Fibroblast of pulmonary artery (primary cell): Measurements from ENCODE around the gene PHEX.

Experiments
- DNase-seq: peaks from one replicate; pipeline ENCODE4 v3.0.0-alpha.2; 2010; ENCODE audit warnings: low read depth
- H3K4me3 ChIP-seq: replicated peaks from 2 replicates; pipeline ENCODE4 v1.5.1; 2011; ENCODE audit warnings: low read depth, mild to moderate bottlenecking, control low read depth, low read length, moderate library complexity
- TF ChIP-seq, protein P1 (sequence below): IDR thresholded peaks from 2 replicates; pipeline ENCODE4 v1.5.1; 2011; ENCODE audit warnings: mild to moderate bottlenecking, control low read depth, low read length, inconsistent platforms; ENCODE audit errors: missing control alignments

The PHEX gene

GRCh38 chrX:22056235-22056634 is 24.1 kb downstream of the PHEX start:
- TF ChIP-seq, protein P1, sequence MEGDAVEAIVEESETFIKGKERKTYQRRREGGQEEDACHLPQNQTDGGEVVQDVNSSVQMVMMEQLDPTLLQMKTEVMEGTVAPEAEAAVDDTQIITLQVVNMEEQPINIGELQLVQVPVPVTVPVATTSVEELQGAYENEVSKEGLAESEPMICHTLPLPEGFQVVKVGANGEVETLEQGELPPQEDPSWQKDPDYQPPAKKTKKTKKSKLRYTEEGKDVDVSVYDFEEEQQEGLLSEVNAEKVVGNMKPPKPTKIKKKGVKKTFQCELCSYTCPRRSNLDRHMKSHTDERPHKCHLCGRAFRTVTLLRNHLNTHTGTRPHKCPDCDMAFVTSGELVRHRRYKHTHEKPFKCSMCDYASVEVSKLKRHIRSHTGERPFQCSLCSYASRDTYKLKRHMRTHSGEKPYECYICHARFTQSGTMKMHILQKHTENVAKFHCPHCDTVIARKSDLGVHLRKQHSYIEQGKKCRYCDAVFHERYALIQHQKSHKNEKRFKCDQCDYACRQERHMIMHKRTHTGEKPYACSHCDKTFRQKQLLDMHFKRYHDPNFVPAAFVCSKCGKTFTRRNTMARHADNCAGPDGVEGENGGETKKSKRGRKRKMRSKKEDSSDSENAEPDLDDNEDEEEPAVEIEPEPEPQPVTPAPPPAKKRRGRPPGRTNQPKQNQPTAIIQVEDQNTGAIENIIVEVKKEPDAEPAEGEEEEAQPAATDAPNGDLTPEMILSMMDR, result no peak
- DNase-seq, result no peak
- H3K4me3 ChIP-seq, result no peak overlapping the region

DNA sequence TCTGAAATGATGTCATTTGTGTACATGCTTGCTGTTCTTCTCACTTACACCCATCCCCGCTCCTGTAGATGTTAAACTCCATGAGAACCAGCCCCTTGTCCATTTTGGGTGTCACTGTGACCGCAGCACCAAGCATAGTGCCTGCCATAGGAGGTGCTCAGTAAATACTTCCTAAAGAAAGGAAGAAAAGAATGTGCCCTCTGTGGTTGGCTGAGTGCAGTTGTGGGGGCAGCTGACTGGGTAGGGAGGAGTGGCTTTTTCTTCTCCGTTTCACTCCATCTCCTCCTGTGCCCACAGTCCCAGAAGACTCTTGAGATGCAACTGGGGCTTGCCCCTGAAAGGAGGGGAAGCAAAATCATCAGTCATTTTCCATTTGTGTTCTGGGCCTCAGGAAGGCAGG is 25.5 kb downstream of the PHEX start:
- TF ChIP-seq, protein P1, result no peak
- no peak for DNase-seq
- H3K4me3 ChIP-seq, result no peak overlapping the region

- no peak overlapping the region for H3K4me3 ChIP-seq
- TF ChIP-seq, protein P1, result no peak
- no peak for DNase-seq
These were observed 27.6 kb downstream of the PHEX start for GRCh38 chrX:22059775-22060174.

GRCh38 chrX:22060415-22061280 is 28.5 kb downstream of the PHEX start:
- no peak overlapping the region for H3K4me3 ChIP-seq
- TF ChIP-seq, protein P1, result no peak
- peak; percentile 58 for DNase-seq

DNA sequence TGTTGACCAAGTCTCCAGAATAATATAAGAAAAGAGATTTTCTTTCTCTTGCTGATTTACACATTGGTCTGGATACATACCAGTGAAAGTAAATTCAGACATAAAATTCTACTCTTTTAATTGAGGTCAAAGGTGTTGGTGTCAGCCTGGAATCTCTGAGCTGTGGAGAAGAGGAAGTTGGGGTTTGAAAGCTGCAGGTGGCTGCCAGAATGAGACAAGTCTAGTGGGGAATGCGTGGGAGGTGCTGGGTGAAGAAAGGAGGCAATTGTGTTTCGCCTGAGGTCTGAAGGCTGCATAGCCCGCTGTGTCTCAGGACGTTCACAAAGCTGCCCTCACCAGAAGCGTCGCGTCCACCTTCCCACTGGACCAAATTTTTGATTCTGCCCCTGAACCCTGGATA is 31.2 kb downstream of the PHEX start:
- peak; percentile 44 for DNase-seq
- TF ChIP-seq, protein P1, result no peak
- no peak overlapping the region for H3K4me3 ChIP-seq

DNA sequence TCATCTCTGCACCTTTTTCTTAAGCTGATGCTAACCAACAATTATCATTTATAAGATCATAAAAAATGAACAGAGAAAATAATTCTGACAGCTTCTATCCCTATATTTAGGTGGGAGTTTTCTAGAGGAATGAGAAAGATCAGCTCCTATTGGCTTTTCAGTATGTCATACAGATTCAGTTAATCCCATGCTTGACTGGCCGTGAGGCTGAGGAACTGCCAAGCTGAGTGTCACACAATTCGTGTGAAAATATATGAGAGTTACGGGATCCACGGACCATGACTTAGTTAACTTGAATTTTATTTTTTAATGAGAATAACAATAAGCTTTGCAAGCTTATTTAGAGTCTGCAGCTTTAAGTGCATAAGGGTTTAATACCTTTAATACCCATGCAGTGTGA is 37.5 kb downstream of the PHEX start:
- TF ChIP-seq, protein P1, result no peak
- no peak for DNase-seq
- no peak overlapping the region for H3K4me3 ChIP-seq

GRCh38 chrX:22073928-22074327 is 41.8 kb downstream of the PHEX start:
- DNase-seq, result no peak
- no peak overlapping the region for H3K4me3 ChIP-seq
- TF ChIP-seq, protein P1, result no peak
